ENCODE data around the gene PCNX2. TPM values are rescaled to one million over a fixed set of nuclear protein-coding genes. Genes with fewer than 3 reads are reported as not detected.

PCNX2 gene
- total RNA-seq, 1 donor from 2014 or later: 25.5 TPM

DNA sequence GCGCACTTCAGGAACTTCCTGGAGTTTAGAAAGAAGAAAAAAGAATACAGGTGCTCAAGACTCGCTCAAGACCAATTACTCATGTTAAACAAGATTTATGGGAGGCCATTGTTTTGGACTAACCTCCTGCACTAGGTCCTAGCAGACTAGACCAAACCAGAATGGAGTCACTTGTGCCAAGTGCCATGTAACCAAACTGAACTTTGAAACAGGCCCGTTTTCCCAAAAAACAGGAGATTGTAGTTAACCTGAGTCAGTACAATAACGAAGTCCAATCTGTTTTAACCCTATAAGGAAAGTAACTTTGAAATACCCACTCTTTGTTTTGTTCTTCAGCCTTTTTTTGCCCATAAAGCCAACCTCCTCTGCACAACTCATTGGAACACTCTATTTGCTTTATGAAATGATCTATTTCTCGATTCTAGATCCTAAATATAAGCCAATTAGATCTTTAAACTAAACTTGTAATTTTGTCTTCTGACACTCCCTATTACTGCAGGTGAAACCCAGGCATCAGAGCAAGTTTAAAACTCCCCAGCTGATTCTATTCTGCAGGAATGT lies 345.8 kb downstream of the PCNX2 start:
- H3K27ac Mint-ChIP-seq (ENCODE audit: unreplicated experiment): peak overlapping the region; percentile 99
- H3K27me3 ChIP-seq (ENCODE audit: insufficient read depth, low read length): no peaks in the 10 kb centered on the region

DNA sequence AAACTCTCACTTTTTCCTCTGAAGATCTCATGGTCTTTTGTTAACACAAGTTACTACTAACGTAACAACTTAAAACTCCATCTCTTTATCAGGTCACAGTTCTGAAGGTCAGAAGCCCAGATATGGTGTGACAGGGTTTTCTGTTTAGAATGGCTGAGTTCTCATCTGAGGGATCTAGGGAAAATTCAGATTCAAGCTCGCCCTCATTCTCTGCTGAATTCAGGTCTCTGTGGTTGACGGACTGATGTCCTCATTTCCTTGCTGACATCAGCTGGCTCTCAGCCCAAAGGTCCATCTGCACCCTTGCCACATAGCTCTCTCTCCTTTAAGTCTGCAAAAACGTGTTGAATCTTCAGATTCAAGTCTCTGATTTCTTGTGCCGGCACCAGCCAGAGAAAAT lies 351.2 kb downstream of the PCNX2 start:
- no peaks in the 10 kb centered on the region for H3K27me3 Mint-ChIP-seq (ENCODE audit: low read depth, unreplicated experiment)
- H3K4me3 Mint-ChIP-seq (ENCODE audit: unreplicated experiment): no peak overlapping the region

More for the DNA sequence above, 345.8 kb downstream of the PCNX2 start:
- Histone ChIP-seq H4K20me1 (ENCODE audit: insufficient read depth, low read length) (no peaks in the 10 kb centered on the region), H2AFZ (ENCODE audit: low read depth, low read length) (peak overlapping the region; percentile 89), H3K4me1 (ENCODE audit: insufficient read depth, low read length) (peaks cover 19% of the 10 kb centered on the region), H3K79me2 (ENCODE audit: insufficient read depth, low read length) (peaks cover 20% of the 10 kb centered on the region), H3K9me3 (ENCODE audit: insufficient read depth, low read depth, low read length) (no peaks in the 10 kb centered on the region), H3K36me3 (ENCODE audit: insufficient read depth, low read length) (no peaks in the 10 kb centered on the region), H3K9ac (ENCODE audit: low read length) (peak overlapping the region; percentile 84), H3K27ac (ENCODE audit: low read depth, low read length) (peak overlapping the region; percentile 85), H3K4me3 (ENCODE audit: insufficient read depth, low read depth, low read length) (peak overlapping the region; percentile 84), H3K4me2 (ENCODE audit: low read length) (peak overlapping the region; percentile 84)
- TF ChIP-seq, protein P1, sequence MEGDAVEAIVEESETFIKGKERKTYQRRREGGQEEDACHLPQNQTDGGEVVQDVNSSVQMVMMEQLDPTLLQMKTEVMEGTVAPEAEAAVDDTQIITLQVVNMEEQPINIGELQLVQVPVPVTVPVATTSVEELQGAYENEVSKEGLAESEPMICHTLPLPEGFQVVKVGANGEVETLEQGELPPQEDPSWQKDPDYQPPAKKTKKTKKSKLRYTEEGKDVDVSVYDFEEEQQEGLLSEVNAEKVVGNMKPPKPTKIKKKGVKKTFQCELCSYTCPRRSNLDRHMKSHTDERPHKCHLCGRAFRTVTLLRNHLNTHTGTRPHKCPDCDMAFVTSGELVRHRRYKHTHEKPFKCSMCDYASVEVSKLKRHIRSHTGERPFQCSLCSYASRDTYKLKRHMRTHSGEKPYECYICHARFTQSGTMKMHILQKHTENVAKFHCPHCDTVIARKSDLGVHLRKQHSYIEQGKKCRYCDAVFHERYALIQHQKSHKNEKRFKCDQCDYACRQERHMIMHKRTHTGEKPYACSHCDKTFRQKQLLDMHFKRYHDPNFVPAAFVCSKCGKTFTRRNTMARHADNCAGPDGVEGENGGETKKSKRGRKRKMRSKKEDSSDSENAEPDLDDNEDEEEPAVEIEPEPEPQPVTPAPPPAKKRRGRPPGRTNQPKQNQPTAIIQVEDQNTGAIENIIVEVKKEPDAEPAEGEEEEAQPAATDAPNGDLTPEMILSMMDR (IDR thresholded peaks at IDR 0.05; ENCODE audit: insufficient read depth, low read depth, low read length): no peak
- TF ChIP-seq EZH2 (IDR thresholded peaks at IDR 0.05; ENCODE audit: insufficient read depth, low read length): no peak
- no peaks in the 10 kb centered on the region for H3K36me3 Mint-ChIP-seq (ENCODE audit: low read depth, unreplicated experiment)
- DNase-seq (ENCODE audit: low read depth) (no peak), FAIRE-seq (no peak)
- H3K4me1 Mint-ChIP-seq (ENCODE audit: low read depth, unreplicated experiment): peaks cover 29% of the 10 kb centered on the region
- peak overlapping the region; percentile 98 for H3K4me3 Mint-ChIP-seq (ENCODE audit: unreplicated experiment)
- H3K9me3 Mint-ChIP-seq (ENCODE audit: unreplicated experiment): peaks cover 2% of the 10 kb centered on the region
- H3K27me3 Mint-ChIP-seq (ENCODE audit: low read depth, unreplicated experiment): no peaks in the 10 kb centered on the region

More for the DNA sequence above, 351.2 kb downstream of the PCNX2 start:
- Histone ChIP-seq H3K79me2 (ENCODE audit: insufficient read depth, low read length) (no peaks in the 10 kb centered on the region), H2AFZ (ENCODE audit: low read depth, low read length) (no peak overlapping the region), H3K27me3 (ENCODE audit: insufficient read depth, low read length) (no peaks in the 10 kb centered on the region), H3K9ac (ENCODE audit: low read length) (no peak overlapping the region), H3K9me3 (ENCODE audit: insufficient read depth, low read depth, low read length) (peaks cover 3% of the 10 kb centered on the region), H3K27ac (ENCODE audit: low read depth, low read length) (no peak overlapping the region), H3K4me2 (ENCODE audit: low read length) (no peak overlapping the region), H3K4me3 (ENCODE audit: insufficient read depth, low read depth, low read length) (no peak overlapping the region), H3K4me1 (ENCODE audit: insufficient read depth, low read length) (peaks cover under 1% of the 10 kb centered on the region), H4K20me1 (ENCODE audit: insufficient read depth, low read length) (no peaks in the 10 kb centered on the region), H3K36me3 (ENCODE audit: insufficient read depth, low read length) (no peaks in the 10 kb centered on the region)
- Mint-ChIP-seq H3K9me3 (ENCODE audit: unreplicated experiment) (peaks cover 2% of the 10 kb centered on the region), H3K36me3 (ENCODE audit: low read depth, unreplicated experiment) (no peaks in the 10 kb centered on the region), H3K27ac (ENCODE audit: unreplicated experiment) (no peak overlapping the region), H3K4me1 (ENCODE audit: low read depth, unreplicated experiment) (no peaks in the 10 kb centered on the region)
- FAIRE-seq: no peak
- no peak for DNase-seq (ENCODE audit: low read depth)
- TF ChIP-seq, protein P1 (IDR thresholded peaks at IDR 0.05; ENCODE audit: insufficient read depth, low read depth, low read length): no peak
- TF ChIP-seq EZH2 (IDR thresholded peaks at IDR 0.05; ENCODE audit: insufficient read depth, low read length): no peak

Data from astrocyte (in vitro differentiated cells and primary cell).